AML-193 (cell line): ENCODE measurements around the gene LARP6.
"Not testable (repeated sequence)": the region's sequence is repeated elsewhere in the genome, so short reads cannot be mapped to it uniquely, and the experiment has no call there.

Source experiments
- DNase-seq, 2 experiments: peaks; one replicate each; lab custom pipeline; 2025; lab: John Stamatoyannopoulos, UW

The LARP6 gene

GRCh38 chr15:70853973-70854665 is at the start of gene LARP6:
Gene LARP6, minus strand, starts transcription at chr15:70854157. Its CDS starts 69 bp downstream, at chr15:70854088.
- DNase-seq = no peak

- no peak for DNase-seq
Observed at GRCh38 chr15:70902107-70902506, 48.1 kb upstream of the LARP6 start.

GRCh38 chr15:70892912-70893560 is 39.1 kb upstream of the LARP6 start:
- no peak for DNase-seq

DNA sequence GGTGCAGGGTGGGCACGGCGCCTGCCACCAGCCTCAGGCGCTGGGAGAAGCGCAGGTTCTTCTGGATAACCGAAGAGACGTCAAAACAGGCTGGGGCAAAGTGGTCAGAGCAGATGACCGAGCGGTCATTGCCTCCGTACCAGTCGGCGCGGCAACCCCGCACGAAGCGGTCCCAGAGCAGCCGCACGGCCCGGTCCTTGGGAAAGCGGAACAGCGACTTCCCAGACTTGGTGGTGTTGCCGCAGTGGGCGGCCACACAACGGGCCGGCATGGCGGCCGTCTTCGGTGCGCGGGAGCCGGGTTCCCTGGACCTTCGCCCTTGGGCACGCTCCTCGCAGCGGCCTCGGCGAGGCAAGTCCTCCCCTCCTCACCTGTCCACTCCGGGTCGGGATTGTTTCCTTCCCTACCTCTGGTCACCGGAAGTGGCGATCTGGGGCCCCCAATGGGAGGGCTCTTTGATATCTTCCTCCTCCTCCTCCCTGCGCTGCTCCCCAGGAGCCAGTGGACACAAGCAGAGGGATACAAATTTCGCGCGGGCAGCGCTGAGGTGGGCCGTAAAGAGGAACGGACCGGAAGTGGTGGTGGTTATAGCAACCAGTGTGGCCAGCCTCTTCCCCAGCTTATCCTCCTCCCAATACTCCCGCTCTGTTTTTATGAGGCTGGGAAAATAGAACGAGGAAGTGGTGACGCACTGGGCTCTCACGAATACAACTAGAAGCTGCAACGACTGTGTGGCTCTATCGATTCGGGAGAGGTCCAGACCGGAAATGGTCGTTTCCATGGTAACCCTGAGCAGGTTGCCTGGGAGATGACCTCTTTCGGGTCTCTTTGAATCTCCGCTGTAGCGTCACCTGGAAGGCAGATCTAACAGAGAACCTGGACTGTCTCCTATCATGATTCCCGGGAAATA is 38.3 kb upstream of the LARP6 start, which contains the start of the genes LRRC49 and THAP10:
TSS of gene LRRC49 (plus strand) at position 825 of the 910 bp plus-strand sequence. CDS start at position 894, 69 bp downstream.
TSS of gene THAP10 (minus strand) at position 432 of the 910 bp plus-strand sequence. CDS start at position 271, 161 bp downstream.
- no peak for DNase-seq

GRCh38 chr15:70882361-70882760 is 28.4 kb upstream of the LARP6 start:
- no peak for DNase-seq

- DNase-seq = no peak
Observed at GRCh38 chr15:70880781-70881180, 26.8 kb upstream of the LARP6 start.

GRCh38 chr15:70879401-70879800 is 25.4 kb upstream of the LARP6 start:
- no peak for DNase-seq

DNA sequence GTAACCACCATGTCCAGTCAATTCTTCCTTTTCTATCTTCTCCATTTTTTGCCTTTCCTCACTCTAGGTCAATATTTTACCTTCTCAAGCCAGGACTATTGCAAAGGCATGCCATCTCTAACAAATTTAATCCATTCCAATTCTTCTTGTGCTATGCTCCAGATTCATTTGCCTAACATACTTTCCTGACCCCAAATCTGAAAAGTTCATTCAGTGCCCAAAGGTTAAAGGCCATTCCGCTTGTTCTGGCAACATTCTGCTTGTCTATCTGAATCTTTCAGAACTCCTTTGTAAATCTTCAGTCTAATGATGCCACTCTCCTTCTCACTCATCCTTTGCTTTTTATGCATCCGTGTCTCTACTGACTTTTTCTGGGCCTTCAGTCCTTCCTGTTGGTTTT is 22.7 kb upstream of the LARP6 start:
- DNase-seq = no peak

- no peak for DNase-seq
Observed at GRCh38 chr15:70876011-70876410, 22.1 kb upstream of the LARP6 start.

- DNase-seq = no peak
Observed at GRCh38 chr15:70875001-70875782, 21.2 kb upstream of the LARP6 start.

DNA sequence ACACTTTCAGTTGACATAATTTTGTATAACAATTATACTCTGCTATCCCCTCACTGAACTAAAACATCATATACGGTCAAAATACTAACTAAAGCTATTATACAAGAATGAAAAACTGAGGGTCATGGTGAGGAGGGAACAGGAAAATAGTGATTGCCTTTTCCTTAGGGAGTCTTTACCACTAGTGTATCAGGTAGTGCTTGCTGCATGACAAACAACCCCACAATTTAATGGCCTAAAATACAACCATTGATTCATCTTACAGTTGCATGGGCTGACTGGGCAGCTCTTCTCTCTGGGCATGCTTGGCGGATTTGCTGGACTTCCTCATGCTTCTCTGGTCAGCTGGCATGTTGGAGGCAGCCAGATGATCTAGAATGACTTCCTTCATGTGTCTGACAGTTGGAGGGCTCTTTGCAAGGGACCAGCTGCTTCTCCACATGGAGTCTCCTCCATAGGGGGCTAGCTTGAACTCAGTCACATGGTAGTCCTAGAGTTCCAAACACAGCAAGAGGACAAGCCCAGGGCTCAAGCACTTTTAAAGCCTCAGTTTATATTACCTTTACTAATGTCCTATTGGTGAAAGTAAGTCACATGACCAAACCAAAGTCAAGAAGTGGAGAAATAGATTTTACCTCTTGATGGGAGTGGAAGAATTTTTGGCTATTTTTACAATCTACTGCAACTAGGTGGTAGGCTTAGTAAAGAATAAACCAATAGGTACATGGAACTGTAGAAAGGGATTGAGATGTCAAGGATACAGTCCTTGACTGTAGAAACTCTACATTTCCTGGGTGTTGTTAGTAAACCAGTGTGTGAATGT is 19.5 kb upstream of the LARP6 start:
- no peak for DNase-seq

- DNase-seq = not testable (repeated sequence)
Observed at GRCh38 chr15:70871490-70871889, 17.5 kb upstream of the LARP6 start.

GRCh38 chr15:70870051-70870450 is 16.1 kb upstream of the LARP6 start:
- DNase-seq = no peak

DNA sequence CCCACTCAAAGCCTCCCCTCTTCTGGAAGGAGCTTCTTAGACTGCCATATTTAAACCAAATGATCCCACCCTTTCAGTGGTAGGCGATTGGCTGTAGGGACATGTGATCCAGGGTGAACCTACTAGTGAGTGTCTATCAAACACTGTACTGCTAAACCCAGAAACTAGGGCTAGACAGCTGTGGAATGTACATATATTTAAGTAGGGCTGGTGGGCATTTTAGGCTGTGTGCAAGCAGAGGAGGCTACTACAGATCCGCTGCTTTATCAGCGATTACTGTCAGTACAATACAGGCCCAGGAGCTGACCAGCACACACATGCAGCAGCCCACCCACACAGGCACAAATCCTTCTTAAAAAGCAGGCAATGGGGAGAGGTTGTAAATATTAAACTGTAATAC is 15.4 kb upstream of the LARP6 start:
- no peak for DNase-seq

DNA sequence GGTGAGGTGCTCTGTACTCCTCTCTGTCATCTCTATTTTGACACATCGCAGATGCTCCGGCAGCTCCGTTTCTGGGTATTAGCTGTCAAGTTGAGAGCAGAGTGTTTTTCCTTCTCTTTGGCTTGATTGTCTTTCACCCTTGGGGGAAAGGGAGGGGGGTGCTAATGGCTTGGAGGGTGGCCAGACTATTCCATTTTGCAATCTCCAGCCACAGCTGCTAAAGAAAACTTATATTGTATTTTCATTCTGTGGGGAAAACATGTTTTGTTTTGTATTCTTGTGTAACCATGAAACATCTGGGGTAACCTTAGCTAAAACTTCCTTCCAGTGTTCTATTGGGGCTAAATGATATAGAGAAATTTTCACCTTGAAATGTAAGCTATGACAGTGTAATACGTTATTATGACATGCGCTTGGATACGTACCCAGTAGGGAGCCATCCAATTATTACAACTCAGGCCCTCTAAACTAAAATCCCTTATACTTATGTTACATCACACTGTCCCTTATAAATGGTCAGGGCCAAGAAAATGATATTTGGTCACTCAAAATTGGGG is 14.0 kb upstream of the LARP6 start:
- DNase-seq = no peak

DNA sequence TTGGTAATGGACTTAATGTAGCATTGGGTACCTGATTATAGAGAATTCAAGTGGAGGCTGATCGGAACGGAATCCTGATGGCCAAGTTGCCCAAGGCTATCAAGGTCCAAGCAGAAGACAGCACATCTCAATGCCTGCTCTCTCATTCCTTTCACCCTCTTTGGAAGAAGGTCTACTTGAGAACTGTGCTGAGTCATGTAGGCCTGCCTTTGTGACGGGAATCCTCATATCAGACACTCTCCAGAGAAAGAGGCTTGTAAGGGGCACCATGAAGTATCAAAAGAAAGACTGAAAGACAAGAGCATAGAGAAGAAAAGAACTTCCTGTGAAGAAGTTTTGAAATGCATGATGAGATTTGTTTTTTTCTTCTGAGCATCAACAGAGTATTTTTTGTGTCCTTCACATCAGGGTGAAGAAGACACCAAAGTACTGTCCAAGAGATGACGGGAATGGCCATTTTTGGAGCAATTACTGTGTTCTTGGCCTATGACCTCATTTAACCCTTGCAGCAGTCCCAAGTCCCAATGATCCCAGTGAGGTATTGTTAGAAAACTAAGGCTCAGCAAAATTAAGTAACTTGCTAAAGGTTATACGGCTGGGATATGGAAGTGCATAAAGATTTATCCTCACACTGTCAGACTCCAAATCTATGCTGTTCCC is 13.2 kb upstream of the LARP6 start:
- no peak for DNase-seq

GRCh38 chr15:70863450-70864218 is 9.7 kb upstream of the LARP6 start:
- DNase-seq = no peak

GRCh38 chr15:70859998-70860397 is 6.0 kb upstream of the LARP6 start:
- DNase-seq = no peak

DNA sequence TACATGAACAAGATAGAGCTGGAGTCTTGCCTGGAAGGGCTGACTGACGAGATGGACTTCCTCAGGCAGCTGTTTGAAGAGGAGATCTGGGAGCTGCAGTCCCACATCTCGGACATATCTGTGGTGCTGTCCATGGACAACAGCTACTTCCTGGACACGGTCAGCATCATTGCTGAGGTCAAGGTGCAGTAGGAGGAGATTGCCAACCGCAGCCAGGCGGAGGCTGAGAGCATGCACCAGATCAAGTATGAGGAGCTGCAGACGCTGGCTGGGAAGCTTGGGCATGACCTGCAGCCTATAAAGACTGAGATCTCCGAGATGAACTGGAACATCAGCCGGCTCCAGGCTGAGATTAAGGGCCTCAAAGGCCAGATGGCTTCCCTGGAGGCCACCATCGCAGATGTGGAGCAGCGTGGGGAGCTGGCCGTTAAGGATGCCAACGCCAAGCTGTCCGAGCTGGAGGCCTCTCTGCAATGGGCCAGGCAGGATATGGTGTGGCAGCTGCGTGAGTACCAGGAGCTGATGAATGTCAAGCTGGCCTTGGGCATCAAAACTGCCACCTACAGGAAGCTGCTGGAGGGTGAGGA is 5.5 kb upstream of the LARP6 start:
- no peak for DNase-seq
